Measurements from ENCODE around the gene DNAJB7. TPM values are rescaled to one million over a fixed set of nuclear protein-coding genes. Genes with fewer than 3 reads are reported as not detected.
"Not testable (repeated sequence)": the region's sequence is repeated elsewhere in the genome, so short reads cannot be mapped to it uniquely, and the experiment has no call there.

Gene DNAJB7
- not detected for total RNA-seq

DNA sequence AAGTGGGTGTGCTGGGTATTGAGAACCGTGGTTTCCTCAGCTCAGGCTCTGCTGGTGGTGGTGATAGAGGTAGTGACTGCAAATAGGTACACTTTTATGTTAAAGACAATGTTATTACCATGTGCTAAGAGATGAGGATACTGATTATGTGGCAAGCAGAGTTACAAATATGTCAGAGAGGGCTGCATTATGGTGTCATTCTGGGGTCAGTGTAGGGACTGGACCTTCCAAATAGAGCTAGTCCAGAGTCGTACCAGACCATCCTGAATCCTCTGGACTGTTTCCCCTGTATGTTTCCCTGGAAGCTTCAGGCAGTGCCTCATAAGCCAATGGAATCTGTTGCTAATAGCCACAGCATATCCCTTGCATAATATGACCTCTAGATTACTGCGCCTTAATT lies at the start of gene DNAJB7:
TSS of gene DNAJB7 (minus strand) at position 101 of the 400 bp plus-strand sequence. CDS start 119 bp downstream, outside the sequence.
- H3K9me3 Mint-ChIP-seq: no peaks in the 10 kb centered on the region
- no peak for ATAC-seq (replicated peaks)
- no peak within 1 kb of the TSS for H3K27ac Mint-ChIP-seq
- no peaks in the 10 kb centered on the region for H3K27me3 Mint-ChIP-seq
- peaks cover 21% of the 10 kb centered on the region for H3K36me3 Mint-ChIP-seq (ENCODE audit: low read depth)
- no peaks in the 10 kb centered on the region for H3K4me1 Mint-ChIP-seq
- no peak within 1 kb of the TSS for H3K4me3 Mint-ChIP-seq

DNA sequence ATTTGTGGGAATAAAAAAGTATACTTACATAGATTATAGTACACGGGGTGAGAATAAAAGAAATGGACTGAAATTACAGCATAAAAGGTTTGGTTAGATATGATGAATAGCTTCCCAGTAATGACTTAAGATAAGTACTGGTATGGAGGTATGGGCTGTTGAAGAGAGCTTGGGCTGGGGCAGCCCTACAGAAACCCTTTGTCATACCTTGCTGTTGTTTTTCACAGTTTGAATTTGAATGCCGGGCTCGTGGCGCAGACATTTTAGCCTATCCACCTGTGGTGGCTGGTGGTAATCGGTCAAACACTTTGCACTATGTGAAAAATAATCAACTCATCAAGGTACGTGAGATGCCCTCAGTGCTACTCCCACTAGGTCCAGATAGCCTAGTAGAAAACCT lies 47.0 kb upstream of the DNAJB7 start:
- no peak for ATAC-seq (replicated peaks)
- Mint-ChIP-seq H3K27ac (no peak overlapping the region), H3K36me3 (ENCODE audit: low read depth) (peaks cover 42% of the 10 kb centered on the region), H3K4me3 (no peak overlapping the region), H3K9me3 (no peaks in the 10 kb centered on the region), H3K27me3 (no peaks in the 10 kb centered on the region), H3K4me1 (peaks cover 3% of the 10 kb centered on the region)

DNA sequence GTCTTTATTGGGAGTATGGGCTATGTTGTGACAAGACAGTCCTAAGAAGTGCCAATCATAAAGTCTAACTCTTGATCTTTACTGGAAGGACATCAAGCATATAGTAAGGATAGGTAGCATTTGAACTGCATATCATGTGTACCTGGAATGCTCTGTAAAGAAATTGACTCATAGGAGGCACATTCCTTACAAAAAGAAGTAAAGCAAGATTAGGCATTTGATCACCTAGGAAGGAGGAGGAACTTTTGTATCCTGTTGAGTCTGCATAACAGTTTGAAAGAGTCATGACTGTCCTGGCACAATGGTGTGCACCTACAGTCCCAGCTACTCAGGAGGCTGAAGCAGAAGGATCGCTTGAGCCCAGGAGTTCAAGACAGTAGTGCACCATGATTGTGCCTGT lies 42.2 kb upstream of the DNAJB7 start:
- Mint-ChIP-seq H3K36me3 (ENCODE audit: low read depth) (peaks cover 19% of the 10 kb centered on the region), H3K27me3 (no peaks in the 10 kb centered on the region), H3K27ac (no peak overlapping the region), H3K4me3 (no peak overlapping the region), H3K4me1 (peaks cover 7% of the 10 kb centered on the region), H3K9me3 (no peaks in the 10 kb centered on the region)
- ATAC-seq (replicated peaks): no peak

DNA sequence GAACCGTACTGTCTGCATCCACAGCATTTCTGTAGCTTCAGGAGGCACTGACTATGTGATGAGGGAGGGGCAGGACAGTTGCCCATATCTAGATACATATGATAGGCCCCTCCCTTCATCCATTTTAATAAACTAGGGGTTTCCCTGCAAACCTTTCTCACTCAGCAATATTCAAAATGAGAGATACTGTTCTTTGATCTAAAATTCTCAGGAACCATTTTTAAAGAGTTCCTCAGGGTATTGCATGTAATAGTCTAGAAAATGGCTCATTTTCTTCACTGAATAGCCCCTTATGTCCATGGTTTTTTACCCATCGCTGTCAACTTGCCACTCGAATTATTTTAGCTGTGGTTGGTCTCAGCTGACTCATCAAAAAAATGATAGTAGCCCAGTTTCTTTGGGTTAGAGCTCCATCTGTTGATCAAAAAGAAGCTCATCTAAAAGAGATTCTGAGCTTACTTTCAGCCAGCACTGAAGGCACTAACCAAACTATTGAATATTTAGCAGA lies 37.0 kb upstream of the DNAJB7 start:
- Mint-ChIP-seq H3K36me3 (ENCODE audit: low read depth) (no peaks in the 10 kb centered on the region), H3K27ac (peak overlapping the region; percentile 71), H3K27me3 (no peaks in the 10 kb centered on the region), H3K4me1 (peaks cover 10% of the 10 kb centered on the region), H3K9me3 (no peaks in the 10 kb centered on the region), H3K4me3 (peak overlapping the region; percentile 70)
- ATAC-seq (replicated peaks): peak; percentile 93

DNA sequence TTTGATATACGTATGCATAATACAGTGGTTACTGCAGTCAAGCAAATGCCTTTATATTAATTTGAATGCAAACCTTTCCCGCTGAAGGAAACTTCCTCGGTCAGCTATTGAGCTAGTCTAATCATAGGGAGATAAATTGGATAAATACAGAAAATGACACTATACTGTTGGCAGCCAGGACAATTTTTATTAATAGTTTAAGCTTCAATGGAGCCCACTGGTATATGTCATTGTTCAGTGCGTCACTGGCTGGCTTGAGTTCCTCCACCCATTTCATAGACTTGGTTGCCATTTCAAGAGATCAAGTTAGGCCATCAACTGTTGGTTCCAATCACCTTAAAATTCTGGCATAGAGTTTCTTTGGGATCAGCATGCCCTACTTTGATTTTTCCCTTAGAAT lies 32.5 kb upstream of the DNAJB7 start:
- Mint-ChIP-seq H3K9me3 (no peaks in the 10 kb centered on the region), H3K27ac (no peak overlapping the region), H3K36me3 (ENCODE audit: low read depth) (peaks cover 2% of the 10 kb centered on the region), H3K4me3 (no peak overlapping the region), H3K27me3 (no peaks in the 10 kb centered on the region), H3K4me1 (peaks cover 10% of the 10 kb centered on the region)
- no peak for ATAC-seq (replicated peaks)

DNA sequence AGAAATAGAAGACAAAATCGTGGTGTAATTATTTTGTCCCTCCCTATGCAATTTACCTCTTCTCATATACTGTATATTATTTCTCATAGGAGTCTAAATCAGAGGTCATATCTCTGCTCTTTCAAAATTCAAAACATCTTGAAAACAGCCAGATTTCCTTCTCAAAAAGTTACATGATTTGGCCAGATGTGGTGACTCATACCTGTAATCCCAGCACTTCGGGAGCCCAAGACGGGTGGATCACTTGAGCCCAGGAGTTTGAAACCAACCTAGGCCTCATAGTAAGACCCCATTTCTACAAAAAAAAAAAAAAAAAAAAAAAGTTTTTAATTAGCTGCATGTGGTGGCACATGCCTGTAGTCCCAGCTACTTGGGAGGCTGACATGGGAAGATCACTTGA lies 29.0 kb upstream of the DNAJB7 start:
- Mint-ChIP-seq H3K27me3 (no peaks in the 10 kb centered on the region), H3K36me3 (ENCODE audit: low read depth) (peaks cover 37% of the 10 kb centered on the region), H3K27ac (no peak overlapping the region), H3K9me3 (no peaks in the 10 kb centered on the region), H3K4me3 (no peak overlapping the region), H3K4me1 (no peaks in the 10 kb centered on the region)
- no peak for ATAC-seq (replicated peaks)

DNA sequence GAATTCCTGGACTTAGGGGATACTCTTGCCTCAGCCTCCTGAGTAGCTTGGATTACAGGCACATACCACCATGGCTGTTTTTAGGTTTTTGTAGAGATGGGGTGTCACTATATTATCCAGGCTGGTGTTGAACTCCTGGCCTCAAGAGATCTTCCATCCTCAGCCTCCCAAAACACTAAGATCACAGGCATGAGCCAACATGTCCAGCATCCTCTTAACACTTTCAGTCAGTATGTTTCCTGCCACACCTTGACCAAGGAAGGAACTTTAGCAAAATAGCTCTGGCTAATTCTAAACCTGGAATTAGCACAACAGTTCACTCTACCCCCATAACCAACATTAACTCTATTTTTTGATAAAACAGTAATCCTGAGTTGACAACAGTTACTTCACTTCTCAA lies 27.2 kb upstream of the DNAJB7 start:
- ATAC-seq (replicated peaks): no peak
- Mint-ChIP-seq H3K4me3 (no peak overlapping the region), H3K27ac (peak overlapping the region; percentile 61), H3K27me3 (no peaks in the 10 kb centered on the region), H3K36me3 (ENCODE audit: low read depth) (peaks cover 50% of the 10 kb centered on the region), H3K9me3 (no peaks in the 10 kb centered on the region), H3K4me1 (no peaks in the 10 kb centered on the region)

DNA sequence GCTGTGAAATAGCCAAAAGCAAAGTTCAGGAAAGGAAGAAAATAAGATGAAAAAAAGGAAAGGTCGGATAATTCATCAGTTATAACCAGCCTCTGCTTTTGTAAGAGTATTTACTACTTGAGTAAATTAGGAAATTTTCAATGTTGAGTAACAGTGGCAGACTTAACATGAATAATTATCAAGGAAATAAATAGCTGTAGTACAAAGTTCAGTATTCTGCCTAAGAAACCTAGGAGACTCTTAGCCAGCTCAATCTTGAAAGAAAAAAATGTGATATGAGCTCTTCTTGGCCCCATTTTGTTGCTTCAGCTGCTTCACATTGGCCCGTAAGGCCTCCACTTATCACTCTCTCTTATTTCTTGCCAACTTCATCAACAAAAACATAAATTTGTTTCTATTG lies 17.0 kb upstream of the DNAJB7 start:
- H3K4me3 Mint-ChIP-seq: no peak overlapping the region
- peaks cover 18% of the 10 kb centered on the region for H3K36me3 Mint-ChIP-seq (ENCODE audit: low read depth)
- no peaks in the 10 kb centered on the region for H3K9me3 Mint-ChIP-seq
- H3K4me1 Mint-ChIP-seq: no peaks in the 10 kb centered on the region
- no peak for ATAC-seq (replicated peaks)
- H3K27me3 Mint-ChIP-seq: no peaks in the 10 kb centered on the region
- no peak overlapping the region for H3K27ac Mint-ChIP-seq

DNA sequence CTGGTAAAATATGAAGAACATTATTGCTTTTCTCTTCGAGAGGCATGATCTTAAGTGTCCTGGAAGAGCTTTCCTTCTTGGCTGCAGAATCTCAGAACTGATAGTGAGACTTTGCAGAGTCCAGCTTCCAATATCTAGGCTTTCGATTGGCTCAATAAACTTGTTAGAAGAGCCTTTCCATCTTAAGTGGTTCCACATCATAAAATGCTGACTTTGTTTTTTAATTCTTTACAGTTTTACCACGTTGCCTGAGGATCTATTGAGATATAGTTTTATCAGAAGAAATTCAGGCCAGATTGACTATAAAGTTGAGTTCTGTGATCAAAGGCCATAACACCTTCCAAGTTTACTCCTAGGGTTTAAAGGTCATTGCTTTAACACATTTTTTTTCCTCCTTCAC lies 15.6 kb upstream of the DNAJB7 start:
- H3K27ac Mint-ChIP-seq: peak overlapping the region; percentile 76
- no peak overlapping the region for H3K4me3 Mint-ChIP-seq
- H3K9me3 Mint-ChIP-seq: no peaks in the 10 kb centered on the region
- no peaks in the 10 kb centered on the region for H3K4me1 Mint-ChIP-seq
- peaks cover 17% of the 10 kb centered on the region for H3K36me3 Mint-ChIP-seq (ENCODE audit: low read depth)
- no peaks in the 10 kb centered on the region for H3K27me3 Mint-ChIP-seq
- ATAC-seq (replicated peaks): no peak

DNA sequence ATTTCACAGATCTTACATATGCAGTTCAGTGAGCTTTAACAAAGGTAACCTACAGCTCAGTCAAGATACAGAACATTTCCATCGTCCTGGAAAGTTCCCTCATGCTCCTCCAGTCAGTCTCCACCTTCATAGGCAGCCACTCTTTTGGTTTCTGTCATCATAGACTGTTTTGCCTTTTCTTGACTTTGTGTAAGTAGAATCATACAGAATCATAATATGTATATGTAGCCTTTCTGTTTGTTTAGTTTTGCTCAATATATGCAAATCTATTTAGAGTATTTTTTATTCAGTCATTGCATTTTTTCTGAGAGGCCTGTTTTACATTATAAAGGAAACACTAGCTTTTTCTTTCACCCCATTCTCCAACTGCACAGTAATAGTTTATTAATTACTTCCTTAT lies 15.0 kb upstream of the DNAJB7 start:
- Mint-ChIP-seq H3K4me1 (no peaks in the 10 kb centered on the region), H3K4me3 (no peak overlapping the region), H3K36me3 (ENCODE audit: low read depth) (peaks cover 11% of the 10 kb centered on the region), H3K27ac (peak overlapping the region; percentile 76), H3K27me3 (no peaks in the 10 kb centered on the region), H3K9me3 (no peaks in the 10 kb centered on the region)
- ATAC-seq (replicated peaks): no peak

DNA sequence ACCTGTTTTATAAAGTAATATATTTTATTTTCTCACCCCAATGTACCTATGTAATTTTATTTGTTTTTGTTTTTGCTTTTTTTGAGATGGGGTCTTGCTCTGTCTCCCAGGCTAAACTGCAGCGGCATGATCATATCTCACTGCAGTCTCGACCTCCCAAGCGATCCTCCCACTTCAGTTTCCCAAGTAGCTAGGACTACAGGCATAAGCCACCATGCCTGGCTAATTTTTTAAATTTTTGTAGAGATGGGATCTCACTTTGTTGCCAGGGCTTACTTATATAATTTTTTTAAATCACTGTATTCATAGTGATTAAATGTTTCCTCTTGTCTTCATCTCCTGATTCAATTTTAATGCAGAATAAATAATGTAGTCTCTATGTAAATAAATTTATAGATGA lies 13.2 kb upstream of the DNAJB7 start:
- Mint-ChIP-seq H3K4me3 (no peak overlapping the region), H3K4me1 (no peaks in the 10 kb centered on the region), H3K27ac (no peak overlapping the region), H3K9me3 (no peaks in the 10 kb centered on the region), H3K27me3 (no peaks in the 10 kb centered on the region), H3K36me3 (ENCODE audit: low read depth) (peaks cover 17% of the 10 kb centered on the region)
- no peak for ATAC-seq (replicated peaks)

DNA sequence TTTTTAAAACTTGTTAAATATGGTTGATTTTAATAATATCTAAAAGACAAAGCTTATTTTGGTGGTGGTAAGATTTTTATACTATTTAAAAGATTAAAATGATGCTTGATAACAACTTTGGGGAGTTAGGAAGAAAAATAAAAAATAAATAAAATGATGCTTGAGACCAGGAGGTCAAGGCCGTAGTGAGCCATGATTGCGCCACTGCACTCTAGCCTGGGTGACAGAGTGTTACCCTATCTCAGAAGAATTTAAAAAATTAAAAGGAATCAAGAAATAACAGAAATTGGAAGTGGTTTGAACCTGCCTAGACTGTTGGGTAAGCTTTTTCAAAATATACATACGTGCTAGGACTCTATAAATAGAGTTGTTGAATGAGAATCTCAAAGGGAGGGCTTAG lies 12.1 kb upstream of the DNAJB7 start:
- no peaks in the 10 kb centered on the region for H3K9me3 Mint-ChIP-seq
- H3K36me3 Mint-ChIP-seq (ENCODE audit: low read depth): peaks cover 19% of the 10 kb centered on the region
- no peak overlapping the region for H3K4me3 Mint-ChIP-seq
- no peaks in the 10 kb centered on the region for H3K27me3 Mint-ChIP-seq
- H3K27ac Mint-ChIP-seq: no peak overlapping the region
- ATAC-seq (replicated peaks): no peak
- no peaks in the 10 kb centered on the region for H3K4me1 Mint-ChIP-seq

DNA sequence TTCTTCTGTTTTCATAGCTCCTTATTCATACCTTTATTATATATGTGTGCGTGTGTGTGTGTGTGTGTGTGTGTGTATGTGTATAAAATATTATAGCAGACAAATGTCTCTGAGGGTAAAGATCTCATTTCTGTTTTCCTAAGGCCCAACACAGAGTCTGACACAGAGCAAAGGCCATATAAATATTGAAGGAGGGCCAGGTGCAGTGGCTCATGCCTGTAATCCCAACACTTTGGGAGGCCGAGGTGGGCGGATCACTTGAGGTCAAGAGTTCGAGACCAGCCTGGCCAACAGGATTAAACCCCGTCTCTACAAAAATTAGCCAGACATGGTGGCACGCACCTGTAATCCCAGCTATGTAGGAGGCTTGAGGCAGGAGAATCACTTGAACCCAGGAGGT lies 6.5 kb upstream of the DNAJB7 start:
- not testable (repeated sequence) for H3K27me3 Mint-ChIP-seq; H3K9me3 Mint-ChIP-seq; H3K27ac Mint-ChIP-seq; H3K4me3 Mint-ChIP-seq; H3K4me1 Mint-ChIP-seq; ATAC-seq (replicated peaks)
- peaks cover 13% of the 10 kb centered on the region for H3K36me3 Mint-ChIP-seq (ENCODE audit: low read depth)

DNA sequence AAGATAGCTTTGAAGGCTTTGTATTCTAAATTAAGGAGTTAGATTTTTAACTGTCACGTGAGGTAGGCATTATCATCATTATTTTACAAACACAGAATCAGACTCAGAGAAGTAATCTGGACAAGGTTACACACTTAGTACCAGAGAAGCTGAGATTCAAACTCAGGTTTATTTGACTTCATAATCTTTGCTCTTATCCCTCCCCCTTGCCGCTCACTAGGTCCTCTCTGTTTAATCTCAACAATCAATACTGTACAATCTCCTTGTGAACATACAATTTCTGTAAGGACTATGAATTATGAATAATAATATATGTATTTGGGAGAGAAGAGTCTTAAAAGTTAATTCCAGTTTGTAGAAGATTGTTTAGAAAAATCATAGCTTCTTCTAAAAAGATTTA lies 5.2 kb upstream of the DNAJB7 start:
- H3K4me1 Mint-ChIP-seq: no peaks in the 10 kb centered on the region
- ATAC-seq (replicated peaks): no peak
- H3K9me3 Mint-ChIP-seq: no peaks in the 10 kb centered on the region
- H3K27me3 Mint-ChIP-seq: no peaks in the 10 kb centered on the region
- no peak overlapping the region for H3K4me3 Mint-ChIP-seq
- no peak overlapping the region for H3K27ac Mint-ChIP-seq
- H3K36me3 Mint-ChIP-seq (ENCODE audit: low read depth): peaks cover 13% of the 10 kb centered on the region

DNA sequence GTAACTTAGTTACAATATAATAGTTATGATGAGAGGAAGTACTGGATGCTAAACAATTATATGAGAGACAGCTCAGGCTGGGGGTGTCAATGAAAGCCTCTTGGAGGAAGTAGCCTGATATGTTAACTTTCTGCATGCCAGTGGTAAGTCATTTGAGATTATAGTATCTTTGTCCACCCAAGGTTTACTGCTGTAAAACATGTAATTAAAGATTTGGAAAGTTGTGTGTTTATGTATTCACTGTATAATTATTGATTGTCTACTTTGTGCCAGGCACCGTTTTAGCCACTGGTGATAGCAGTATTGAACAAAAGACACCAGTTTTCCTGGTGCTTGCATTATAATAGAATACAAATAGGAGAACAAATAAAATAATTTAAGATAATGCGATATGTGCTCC lies 624 bp upstream of the DNAJB7 start:
- no peak overlapping the region for H3K27ac Mint-ChIP-seq
- H3K36me3 Mint-ChIP-seq (ENCODE audit: low read depth): peaks cover 16% of the 10 kb centered on the region
- H3K9me3 Mint-ChIP-seq: no peaks in the 10 kb centered on the region
- no peak overlapping the region for H3K4me3 Mint-ChIP-seq
- ATAC-seq (replicated peaks): no peak
- H3K4me1 Mint-ChIP-seq: no peaks in the 10 kb centered on the region
- H3K27me3 Mint-ChIP-seq: no peaks in the 10 kb centered on the region

DNA sequence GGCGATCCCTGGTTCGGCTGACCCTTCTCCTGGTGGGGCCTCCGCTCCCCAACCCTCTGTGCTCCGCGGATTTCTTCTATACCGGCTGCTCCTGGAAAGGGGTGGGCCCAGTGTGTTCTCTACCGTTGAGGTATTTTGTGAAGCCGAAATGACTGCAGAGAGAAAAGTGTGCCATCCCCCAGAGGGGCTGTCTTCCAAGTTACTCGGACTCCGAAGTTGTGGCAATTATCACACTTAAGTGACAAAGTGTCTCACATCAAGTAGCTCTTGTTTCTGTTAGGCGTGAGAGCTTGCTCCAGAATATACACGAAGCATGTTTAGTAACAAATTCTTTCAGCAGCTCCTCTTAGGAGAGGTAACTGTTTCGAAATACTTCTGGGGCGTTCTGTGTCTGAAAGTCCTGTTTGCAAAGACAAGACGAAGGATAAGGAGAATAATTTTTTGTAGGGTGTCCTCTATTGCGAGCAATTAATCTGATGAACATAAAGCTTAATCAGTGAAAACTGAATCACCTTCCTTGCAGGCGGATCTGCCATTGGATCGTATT lies 4.5 kb downstream of the DNAJB7 start:
- Mint-ChIP-seq H3K4me1 (peaks cover 10% of the 10 kb centered on the region), H3K9me3 (no peaks in the 10 kb centered on the region), H3K36me3 (ENCODE audit: low read depth) (peaks cover 60% of the 10 kb centered on the region), H3K27me3 (no peaks in the 10 kb centered on the region), H3K27ac (peak overlapping the region; percentile 100), H3K4me3 (peak overlapping the region; percentile 99)
- no peak for ATAC-seq (replicated peaks)

Measured in activated T-helper 17 cell treated with anti-CD3 and anti-CD28 coated beads, Interleukin-2, amount 50 U/mL, for 72 hours (primary cell).